GM21381 (cell line): ENCODE results near the gene CLCN5.

Experiments used
- ATAC-seq: cut with Tn5 transposase; IDR thresholded peaks from one replicate; pipeline ENCODE4 v1.9.1; 2021; ENCODE audit warnings: mild to moderate bottlenecking, moderate library complexity; ENCODE audit not compliant: unreplicated experiment

Gene CLCN5

DNA sequence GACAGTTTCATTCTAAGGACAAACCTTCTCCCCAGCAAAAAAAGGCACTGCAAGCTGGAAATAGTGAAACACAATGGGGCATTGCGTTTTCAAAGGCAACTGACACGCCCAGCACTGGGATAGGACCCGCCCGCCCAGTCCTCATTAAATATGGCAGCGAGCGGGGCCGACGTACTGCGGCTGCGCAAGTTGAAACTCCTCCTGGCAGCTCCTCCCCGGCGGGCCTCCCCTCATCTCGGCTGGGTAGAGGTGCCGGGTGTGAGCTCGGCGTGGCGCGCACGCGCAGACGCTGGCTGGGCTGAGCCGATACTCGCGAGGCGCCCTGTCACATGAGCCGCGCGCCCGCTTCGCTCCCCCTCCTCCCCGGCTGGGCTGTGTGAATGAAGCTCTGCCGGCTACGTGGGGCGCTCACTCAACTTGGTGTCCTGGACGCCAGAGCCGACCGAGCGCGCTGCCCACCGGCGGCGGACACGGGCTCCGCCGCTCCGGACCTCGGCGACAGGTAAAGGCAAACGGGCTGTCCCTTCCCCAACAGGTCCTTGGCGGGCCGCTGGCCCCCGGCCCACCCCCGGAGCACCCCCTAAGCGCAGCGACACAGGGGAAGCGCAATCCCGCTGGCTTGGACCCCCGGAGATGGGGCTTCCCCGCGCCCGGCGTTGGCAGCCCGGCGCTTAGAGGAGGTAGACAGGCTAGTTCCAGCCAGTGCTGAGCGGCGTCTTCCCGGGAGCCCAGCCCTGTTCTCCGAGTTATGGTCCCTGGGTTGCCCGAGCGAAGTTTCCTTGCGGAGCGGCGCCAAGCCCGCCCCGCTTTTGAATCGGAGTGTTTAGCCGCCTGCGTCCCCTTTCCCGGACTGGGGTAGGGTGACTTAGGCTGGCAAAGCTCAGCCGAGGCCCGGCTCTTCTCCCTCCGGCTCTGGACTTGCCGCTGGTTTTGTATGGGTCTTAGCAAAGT, at the start of gene CLCN5:
Gene CLCN5 (plus strand): TSS at position 306 of the 951 bp plus-strand sequence. CDS start 2,703 bp downstream, outside the sequence.
- ATAC-seq, result peak; percentile 97

DNA sequence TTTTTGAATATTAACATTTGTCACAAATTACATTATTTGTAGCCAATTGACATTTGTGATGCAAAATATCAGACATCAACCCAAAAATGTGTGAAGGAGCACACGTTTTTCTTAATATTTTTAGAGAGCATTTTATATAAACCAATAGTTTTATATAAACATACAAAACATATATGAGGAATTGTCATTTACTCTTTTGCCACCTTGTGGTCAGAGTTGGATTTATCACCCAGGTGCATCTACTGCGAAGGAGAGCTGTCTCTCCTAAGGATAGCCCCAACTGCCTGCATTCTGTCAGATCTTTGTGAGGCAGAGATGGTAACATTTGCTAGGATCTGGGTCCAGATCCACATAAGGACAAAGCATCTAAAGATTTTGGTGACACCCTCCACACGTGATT, 45.6 kb upstream of the CLCN5 start:
- no peak for ATAC-seq

DNA sequence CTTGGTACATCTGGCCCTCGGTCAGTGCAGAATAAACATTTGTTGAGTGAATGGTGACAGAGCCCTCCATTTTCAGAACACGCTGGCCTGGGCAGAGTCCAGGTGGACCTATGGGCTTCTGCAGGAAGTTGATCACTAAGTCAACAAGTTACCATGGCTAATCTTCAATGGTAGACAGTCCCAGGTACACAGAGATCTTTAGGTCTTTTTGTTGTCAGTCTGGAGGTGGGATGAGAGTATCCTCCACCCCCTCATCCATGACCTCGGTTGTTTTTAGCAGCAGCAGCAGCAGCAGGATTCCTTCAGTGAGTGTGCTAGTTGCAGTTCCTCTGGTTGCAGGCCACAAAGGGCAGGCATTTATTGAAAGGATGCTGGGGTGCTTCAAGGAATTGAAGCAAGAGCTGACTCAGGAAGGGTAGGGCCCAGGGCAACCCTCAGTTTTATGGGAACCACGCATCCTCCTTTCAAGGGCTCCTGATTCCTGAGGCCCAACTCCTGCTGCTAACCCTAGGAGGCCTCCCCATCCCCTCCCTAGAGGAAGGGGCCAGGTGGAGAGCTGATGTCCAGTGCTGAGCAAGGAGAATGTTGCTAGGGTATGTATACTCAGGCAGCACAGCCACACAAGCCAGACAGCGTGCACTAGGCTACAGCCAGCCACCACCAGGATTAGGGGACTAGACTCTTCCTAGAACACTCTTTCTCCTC, 44.8 kb upstream of the CLCN5 start:
- ATAC-seq, result no peak

DNA sequence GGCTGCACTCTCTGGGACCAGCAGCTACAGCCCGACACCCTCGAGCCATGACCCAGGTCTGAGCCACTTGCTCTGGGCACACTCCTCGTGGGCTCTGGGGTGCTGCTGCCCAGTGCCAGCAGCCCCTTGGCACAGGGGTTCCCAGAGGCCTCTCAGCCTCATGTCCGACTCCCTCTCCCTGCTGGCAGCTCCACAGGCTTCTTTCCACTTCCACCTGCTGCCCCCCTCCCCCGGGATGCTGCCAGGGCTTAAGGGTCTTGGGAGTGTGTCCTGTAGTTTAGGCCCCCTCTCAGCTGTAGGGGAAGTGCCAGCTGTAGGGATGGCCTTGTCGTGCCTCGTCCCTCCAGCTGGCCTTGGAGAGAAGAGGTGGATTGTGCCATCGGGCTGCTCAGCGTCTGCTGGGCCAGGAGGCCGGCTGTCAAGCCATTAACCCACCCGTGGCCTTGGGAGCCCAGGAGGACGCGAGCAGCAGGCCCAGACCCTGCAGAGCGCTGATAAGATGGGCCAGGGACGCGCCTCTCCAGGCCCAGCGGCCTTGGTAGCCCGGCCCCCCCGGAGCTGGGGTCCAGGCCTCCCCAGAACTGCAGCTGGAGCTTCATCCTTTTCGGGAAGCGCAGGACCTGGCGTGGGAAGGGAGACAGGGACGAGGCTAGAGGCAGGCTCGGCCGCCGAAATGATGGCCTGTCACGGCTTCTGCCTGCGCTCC, 44.1 kb upstream of the CLCN5 start:
- ATAC-seq, result no peak

DNA sequence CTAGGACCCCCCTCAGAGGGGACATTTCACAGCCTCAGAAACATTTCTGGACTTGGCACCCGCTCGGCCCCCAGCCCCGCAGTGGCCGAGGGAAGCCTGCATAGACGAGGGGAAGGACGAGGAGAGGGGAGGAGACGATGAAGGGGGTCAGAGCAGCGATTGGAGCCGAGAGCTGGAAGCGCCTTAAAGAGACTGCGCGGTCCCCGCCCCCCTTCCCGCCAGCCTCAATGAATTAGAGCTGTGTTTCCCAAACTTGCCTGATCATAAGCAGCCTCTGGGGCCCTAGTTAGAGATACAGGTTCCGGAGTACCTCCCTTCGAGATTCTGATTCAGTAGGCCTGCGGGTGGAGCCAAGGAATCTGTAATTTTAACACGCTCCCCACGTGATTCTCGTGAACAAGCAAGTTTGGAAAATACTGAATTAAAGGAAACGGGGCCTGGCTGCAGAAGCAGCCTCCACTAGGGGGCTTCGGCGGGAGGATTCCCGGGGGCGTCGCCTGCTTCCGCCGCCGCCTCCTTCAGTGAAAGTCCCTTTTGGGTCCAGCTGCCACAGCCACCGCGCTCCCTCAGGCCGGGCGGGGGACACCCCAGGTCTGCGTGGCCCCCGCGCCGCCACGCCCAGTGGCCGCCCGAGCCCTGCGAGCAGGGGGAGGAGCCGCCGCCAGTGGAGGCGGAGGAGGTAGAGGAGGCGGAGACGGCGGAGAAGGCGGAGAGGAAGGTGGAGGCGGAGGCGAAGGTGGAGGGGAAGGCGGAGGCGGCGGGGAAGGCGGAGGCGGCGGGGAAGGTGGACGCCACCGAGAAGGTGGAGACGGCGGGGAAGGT, 43.4 kb upstream of the CLCN5 start, which contains the start of gene USP27X:
Gene USP27X (plus strand): TSS at position 651 of the 822 bp plus-strand sequence. CDS start 824 bp downstream, outside the sequence.
- peak; percentile 97 for ATAC-seq

DNA sequence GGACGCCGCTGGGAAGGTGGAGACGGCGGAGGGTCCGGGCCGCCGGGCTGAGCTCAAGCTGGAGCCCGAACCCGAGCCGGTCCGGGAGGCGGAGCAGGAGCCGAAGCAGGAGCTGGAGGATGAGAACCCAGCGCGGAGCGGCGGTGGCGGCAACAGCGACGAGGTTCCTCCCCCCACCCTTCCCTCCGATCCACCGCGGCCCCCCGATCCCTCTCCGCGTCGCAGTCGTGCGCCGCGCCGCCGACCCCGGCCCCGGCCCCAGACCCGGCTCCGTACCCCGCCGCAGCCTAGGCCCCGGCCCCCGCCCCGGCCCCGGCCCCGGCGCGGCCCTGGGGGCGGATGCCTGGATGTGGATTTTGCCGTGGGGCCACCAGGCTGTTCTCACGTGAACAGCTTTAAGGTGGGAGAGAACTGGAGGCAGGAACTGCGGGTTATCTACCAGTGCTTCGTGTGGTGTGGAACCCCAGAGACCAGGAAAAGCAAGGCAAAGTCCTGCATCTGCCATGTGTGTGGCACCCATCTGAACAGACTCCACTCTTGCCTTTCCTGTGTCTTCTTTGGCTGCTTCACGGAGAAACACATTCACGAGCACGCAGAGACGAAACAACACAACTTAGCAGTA, 42.6 kb upstream of the CLCN5 start:
- peak; percentile 11 for ATAC-seq

DNA sequence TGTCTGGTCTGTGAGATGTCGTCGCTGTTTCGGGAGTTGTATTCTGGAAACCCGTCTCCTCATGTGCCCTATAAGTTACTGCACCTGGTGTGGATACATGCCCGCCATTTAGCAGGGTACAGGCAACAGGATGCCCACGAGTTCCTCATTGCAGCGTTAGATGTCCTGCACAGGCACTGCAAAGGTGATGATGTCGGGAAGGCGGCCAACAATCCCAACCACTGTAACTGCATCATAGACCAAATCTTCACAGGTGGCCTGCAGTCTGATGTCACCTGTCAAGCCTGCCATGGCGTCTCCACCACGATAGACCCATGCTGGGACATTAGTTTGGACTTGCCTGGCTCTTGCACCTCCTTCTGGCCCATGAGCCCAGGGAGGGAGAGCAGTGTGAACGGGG, 41.7 kb upstream of the CLCN5 start:
- ATAC-seq, result no peak

DNA sequence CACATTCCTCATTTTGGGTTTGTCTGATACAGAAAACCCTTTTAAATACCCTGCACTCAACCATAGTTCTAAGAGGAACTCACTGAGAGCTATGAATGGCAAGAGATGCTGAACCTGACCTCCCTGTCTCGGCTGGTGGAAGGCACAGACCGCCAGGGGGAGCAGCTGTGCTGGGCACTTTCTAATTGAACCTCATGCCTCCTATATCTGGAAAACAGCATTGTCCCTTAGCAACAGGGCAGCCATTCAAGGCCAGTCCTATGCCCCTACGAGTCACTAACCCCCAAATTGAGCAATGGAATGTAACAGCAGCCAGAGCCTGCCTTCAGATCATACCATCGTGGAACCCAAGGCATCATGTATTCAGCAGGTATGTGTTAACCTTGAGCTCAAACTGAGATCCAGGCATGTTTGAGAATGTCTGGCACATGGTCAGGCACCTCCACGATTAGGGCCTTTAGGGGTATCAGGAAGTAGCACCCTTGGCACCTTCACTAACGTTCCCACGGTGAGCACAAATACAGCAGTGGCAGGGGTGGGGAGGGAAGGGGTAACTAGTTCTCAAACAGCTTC, 38.0 kb upstream of the CLCN5 start:
- ATAC-seq, result no peak

DNA sequence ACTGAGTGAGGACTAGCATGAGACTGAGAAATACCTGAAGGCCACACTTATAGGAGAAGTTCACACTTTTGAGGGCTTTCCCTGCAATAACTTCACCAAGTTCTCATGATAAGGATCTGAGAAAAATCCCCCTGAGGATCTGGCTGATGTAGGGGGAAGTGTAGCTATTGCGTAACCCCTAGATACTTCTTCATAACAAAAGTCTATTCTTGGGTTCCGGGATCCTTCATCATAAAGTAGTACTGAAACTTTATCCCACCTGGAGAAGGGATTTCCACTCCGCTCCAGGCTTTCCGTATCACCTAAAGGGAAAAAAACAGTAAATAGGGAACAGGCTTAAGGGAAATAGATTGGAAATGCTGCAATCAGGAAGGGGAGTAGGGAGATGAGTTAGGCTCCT, 29.9 kb upstream of the CLCN5 start:
- no peak for ATAC-seq

DNA sequence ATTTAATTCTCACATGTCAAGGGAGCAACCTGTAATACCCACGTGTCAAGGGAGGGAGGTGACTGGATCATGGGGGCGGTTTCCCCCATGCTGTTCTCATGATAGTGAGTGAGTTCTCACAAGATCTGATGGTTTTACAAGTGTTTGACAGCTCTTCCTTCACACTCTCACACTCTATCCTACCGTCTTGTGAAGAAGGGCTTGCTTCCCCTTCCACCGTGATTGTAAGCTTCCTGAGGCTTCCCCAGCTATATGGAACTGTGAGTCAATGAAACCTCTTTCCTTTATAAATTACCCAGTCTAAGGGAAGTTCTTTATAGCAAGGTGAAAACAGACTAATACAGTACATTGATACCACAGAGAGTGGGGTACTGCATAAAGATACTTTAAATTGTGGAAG, 25.4 kb upstream of the CLCN5 start:
- no peak for ATAC-seq

DNA sequence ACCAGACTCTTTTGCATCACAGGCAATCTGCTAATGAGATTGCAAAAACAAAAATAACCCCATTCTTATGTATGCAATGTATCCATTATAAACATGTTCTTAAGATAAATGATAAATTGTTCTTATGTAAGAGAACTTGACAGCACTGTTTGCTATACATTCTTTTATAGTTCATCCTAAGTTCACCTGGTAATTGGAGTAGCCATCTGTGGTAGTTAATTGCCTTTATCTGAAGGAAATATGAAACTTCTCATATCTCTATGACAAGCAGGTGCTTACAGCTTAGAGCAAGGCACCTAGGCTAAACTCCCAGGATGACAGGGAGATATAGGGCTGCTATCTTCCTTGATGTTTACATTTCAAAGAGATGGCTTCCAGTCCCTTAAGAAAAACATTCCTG, 21.3 kb upstream of the CLCN5 start:
- no peak for ATAC-seq

DNA sequence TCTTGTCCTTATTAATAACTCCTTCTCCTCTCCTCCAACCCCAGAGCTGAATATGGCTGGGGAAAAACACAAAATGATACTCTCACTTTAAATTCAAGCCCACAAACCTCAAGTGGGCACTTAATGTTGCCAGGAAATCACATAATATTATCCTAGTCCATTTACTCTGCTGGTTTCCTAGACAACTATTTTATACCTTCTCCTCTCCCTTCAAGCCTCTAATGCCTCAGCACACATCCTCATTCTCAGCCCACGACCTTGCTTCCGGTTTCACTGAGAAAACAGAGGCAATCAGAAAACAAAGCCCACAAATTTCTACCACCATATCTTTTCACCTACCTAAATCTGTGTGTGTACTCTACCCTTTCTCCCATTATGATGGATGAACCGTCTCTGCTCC, 12.1 kb upstream of the CLCN5 start:
- no peak for ATAC-seq

DNA sequence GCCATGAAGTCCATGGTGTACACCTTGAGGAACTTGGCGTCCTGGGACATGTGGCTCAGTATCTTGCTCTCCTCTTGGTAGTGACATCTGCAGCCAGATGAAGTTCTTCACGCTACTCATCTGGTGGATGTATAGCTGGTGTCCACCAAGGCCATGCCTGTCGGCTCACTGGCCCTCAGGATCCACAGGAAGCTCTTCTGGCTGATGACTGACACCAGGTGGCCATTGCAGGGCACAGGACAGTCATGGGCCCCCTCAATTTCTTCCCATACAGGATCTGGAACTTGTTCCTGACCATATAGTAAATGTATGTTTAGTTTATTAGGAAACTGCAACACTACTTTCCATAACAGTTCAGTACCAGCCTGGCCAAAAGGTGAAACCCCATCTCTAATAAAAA, 10.3 kb upstream of the CLCN5 start:
- no peak for ATAC-seq

DNA sequence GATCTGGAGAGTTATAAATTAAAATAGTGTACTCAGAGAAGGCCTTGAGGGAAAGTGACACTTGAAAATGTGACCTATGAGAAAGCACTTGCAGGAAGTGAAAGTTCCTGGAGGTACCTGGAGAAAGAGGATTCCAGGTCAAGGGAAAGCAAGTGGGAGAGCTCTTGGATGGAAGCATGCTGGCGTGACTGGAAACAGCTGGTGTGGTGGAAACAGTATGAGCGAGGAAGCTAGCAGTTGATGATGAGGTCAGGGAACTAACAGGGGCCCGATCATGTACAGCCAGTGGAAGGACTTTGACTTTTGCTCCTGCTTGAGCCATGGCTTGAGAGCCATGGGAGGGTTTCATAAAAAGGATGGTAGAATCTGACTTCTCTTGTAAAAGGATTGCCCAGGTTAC, 9.5 kb upstream of the CLCN5 start:
- no peak for ATAC-seq

DNA sequence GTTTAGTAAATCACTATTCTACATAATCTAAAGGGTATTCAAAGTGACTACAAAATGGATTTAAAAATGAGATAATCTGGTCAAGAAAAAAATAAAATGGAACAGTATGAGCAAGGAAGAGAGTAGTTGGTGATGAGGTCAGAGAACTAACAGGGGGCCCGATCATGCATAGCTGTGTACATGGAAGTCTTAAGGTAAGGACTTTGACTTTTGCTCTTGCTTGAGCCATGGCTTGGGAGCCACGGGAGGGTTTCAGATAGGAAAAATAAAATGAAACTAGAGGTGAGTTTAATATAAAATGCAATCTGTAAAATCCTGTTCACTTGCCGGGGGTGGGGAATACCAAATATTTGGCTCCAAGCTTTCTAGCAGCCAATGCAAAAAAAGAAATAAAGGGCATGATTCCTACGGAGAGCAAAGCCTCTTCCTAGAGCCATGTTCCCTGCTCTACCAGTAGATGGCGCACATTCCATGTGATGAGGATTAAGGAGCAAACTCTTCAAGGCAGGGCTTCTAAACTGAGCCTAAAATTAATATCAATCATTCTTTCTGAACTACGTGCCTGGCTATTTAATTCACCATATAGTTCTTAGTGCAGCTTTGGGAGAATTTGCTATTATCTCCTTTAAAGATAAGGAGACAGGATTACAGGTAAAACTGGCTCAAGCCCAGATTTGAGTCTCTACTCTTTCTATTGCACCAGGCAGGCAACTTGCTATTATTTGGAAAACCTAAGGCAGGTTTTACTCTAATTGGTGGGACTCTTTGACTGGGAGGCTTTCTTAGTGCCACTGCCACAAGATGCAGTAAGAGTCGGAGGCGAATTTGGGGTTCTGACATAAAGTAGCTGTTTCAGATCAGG, 6.8 kb upstream of the CLCN5 start:
- peak; percentile 65 for ATAC-seq

DNA sequence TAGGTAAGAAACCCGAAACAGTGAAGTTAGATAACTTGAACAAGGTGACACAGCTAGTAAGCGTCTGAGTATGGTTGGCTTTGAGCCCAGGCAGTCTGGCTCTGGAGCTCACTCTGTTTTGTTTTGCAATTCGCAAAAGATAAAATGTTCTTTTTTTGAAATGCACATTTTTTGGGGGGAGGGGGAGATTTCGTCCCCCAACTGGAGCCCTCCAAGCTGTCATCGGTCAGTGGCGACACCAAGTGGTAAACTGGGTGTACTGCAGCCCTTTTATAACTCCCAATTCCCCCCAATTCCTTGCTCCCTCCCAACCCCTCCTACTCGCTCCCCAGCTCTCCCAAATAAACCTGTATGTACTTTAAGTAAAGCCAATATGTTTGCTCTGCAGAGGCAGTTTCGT, 2.8 kb upstream of the CLCN5 start:
- ATAC-seq, result no peak

DNA sequence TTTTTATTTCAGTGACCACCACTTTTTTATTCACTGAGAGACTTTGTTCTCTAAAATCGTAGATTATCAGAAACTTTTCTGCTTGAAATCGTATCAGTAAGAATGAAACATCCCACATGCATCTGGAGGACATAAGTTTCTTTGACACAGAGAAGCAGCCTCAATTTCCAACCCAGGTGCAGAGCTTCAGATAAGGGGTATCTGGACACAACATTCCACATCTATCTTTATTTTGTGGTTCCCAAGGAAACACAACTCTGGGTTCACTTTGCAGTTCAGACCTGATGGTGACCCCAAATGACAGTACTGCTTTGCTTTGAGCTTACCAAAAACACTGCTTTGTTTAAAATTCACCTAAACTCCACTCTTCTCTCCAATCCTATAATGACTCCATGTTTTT, 1.3 kb upstream of the CLCN5 start:
- ATAC-seq, result no peak

DNA sequence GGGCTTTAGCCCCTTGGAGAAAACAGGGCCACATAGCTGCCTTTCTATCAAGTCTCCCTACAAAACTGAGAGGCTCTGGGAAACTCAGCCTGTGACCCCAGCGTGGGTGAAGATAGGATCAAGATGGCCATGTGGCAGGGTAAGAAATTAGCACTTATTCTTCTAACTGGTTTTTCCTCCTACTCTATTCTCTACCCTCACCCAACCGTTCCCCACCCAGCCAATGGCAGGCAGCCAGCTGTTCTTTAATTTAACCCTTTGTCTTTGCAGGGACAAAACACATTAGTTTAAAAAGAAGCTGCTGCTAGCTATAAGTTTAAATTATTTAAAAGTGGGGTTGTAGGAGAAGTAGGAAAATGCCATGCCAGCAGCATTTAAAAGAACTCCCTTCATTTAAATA, 2.8 kb downstream of the CLCN5 start:
- no peak for ATAC-seq

DNA sequence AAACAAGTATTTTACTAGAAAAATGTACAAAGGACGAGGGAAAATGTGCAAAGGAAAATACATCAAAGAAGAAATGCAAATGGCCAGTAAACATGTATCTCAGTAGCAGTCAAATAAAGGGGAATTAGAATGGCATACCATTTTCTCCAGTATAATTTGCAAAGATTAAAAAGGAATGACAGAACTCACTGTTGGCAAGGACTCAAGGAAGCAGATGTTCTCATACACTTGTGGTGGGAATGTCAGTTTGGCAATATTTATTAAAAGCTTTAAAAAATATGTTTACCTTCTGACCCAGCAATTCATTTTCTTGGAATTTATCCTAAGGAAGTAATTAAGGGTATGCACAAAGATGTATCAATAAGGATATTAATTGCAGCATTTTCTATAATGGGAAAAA, 7.6 kb downstream of the CLCN5 start:
- ATAC-seq, result no peak
